NT2/D1 (cell line): ENCODE results near the gene RBMS1.

Experiments
- DNase-seq: peaks from one replicate; pipeline ENCODE4 v3.0.0-alpha.2; 2011; ENCODE audit warnings: low read depth, low spot score
- H3K27me3 ChIP-seq: 2 replicates; pipeline ENCODE4 v1.6.0; 2011; ENCODE audit warnings: mild to moderate bottlenecking; ENCODE audit not compliant: insufficient read length, insufficient read depth
- H3K36me3 ChIP-seq: 2 replicates; pipeline ENCODE4 v1.6.1; 2011; ENCODE audit warnings: mild to moderate bottlenecking, low read length, mixed read lengths; ENCODE audit not compliant: insufficient read depth, insufficient read length
- H3K4me1 ChIP-seq: 2 replicates; pipeline ENCODE4 v1.5.1; 2011; ENCODE audit not compliant: insufficient read depth, insufficient read length
- H3K4me3 ChIP-seq: 2 replicates; pipeline ENCODE4 v1.5.1; 2011; ENCODE audit warnings: low read depth; ENCODE audit not compliant: insufficient read length
- H3K9ac ChIP-seq: 2 replicates; pipeline ENCODE4 v1.6.0; 2011; ENCODE audit warnings: low read depth; ENCODE audit not compliant: insufficient read length
- H3K9me3 ChIP-seq: 2 replicates; pipeline ENCODE4 v1.5.1; 2011; ENCODE audit warnings: mild to moderate bottlenecking, low read length; ENCODE audit not compliant: insufficient read depth
- SUZ12 ChIP-seq: IDR thresholded peaks from 2 replicates; pipeline ENCODE4 v1.6.1; 2011; ENCODE audit not compliant: insufficient read length, insufficient read depth; ENCODE audit errors: extremely low read depth
- YY1 ChIP-seq: IDR thresholded peaks from 2 replicates; pipeline ENCODE4 v1.6.1; 2011; ENCODE audit not compliant: insufficient read length, insufficient read depth
- ZNF274 ChIP-seq: IDR thresholded peaks from 2 replicates; pipeline ENCODE4 v1.6.1; 2011; ENCODE audit warnings: mild to moderate bottlenecking, low read depth, low read length

Gene RBMS1

DNA sequence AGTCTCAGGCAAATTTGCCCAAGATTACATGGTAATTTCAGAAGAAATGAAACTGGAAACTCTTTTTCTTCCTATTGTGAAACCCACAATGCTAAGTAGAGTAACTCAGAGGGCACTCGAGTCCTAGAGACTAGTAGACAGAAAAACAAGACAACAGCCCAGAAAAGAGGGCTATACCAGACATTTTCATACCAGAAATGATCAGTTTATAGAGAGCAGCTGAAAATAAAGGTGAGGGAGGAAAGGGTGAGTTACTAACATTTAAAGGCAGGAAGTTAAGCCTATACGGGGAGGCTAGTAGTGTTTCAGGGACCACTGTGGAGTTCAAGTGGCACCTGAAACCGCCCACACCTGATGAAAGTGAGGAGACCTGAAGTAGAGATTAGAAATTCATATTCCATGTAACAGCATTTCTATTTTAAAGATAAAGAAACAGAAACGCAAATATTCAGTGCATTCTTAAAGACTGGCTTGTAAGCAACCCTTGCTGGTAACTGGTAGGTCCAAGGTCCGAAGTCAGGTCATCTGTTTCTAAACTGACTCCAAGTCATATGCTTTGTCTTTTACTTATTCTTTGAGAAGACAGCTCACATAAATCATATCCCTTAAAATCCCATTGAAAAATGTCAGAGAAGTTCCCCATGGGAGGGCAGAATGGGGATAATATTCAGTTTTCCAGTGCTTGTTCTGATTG is 148.4 kb downstream of the RBMS1 start:
- peaks cover 5% of the 10 kb centered on the region for H3K36me3 ChIP-seq
- no peaks in the 10 kb centered on the region for H3K9me3 ChIP-seq
- H3K27me3 ChIP-seq, result no peaks in the 10 kb centered on the region
- TF ChIP-seq ZNF274 (no peak), YY1 (no peak), SUZ12 (no peak)
- H3K4me1 ChIP-seq, result no peaks in the 10 kb centered on the region
- no peak overlapping the region for H3K9ac ChIP-seq
- no peak for DNase-seq
- H3K4me3 ChIP-seq, result no peak overlapping the region

DNA sequence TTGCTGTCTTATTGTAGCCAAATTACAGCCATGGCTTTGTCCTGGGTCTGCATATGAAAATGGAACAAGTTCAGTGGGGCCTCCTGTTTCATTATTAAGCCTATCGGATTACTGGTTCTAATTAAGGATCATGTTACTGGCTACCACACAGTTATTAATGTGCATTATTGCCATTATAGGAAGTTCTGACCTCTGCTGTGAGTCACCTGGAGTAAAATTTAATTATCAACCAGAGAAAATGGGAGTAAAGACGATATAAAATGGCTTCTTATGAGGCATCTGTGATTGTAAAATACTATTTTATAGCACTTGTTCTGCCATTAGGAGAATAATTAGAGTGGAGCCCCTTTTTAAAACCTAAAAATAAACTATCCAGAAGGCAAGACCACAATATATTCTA is 150.2 kb downstream of the RBMS1 start:
- H3K4me1 ChIP-seq, result no peaks in the 10 kb centered on the region

DNA sequence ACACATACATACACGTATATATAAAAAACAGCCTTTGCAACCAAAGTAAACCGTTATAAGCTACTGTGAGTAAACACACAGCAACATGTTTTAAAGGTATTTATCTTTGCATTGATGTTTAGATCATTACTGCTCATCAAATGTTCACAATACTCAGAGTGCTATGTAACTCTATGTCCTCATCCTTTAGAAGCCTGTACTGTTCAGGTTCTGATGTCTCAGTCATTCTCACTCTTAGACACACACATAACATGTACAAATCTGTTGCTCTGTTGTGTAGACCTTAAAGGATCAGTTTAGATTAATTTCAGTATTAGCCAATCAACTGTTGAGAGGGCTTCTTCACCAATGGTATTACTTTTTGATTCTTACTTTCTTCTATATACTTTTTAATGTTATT is 153.9 kb downstream of the RBMS1 start:
- no peak for DNase-seq

More for the DNA sequence above, 150.2 kb downstream of the RBMS1 start:
- TF ChIP-seq ZNF274 (no peak), YY1 (no peak), SUZ12 (no peak)
- no peak for DNase-seq
- H3K36me3 ChIP-seq, result no peaks in the 10 kb centered on the region
- H3K4me3 ChIP-seq, result no peak overlapping the region
- H3K9ac ChIP-seq, result no peak overlapping the region
- no peaks in the 10 kb centered on the region for H3K27me3 ChIP-seq
- H3K9me3 ChIP-seq, result no peaks in the 10 kb centered on the region

GRCh38 chr2:160338901-160339685 is 154.5 kb downstream of the RBMS1 start:
- Histone ChIP-seq H3K36me3 (no peaks in the 10 kb centered on the region), H3K4me1 (no peaks in the 10 kb centered on the region), H3K9me3 (no peaks in the 10 kb centered on the region), H3K9ac (no peak overlapping the region), H3K27me3 (no peaks in the 10 kb centered on the region), H3K4me3 (no peak overlapping the region)
- TF ChIP-seq ZNF274 (no peak), YY1 (no peak), SUZ12 (no peak)
- no peak for DNase-seq

More for the DNA sequence above, 153.9 kb downstream of the RBMS1 start:
- Histone ChIP-seq H3K9me3 (no peaks in the 10 kb centered on the region), H3K4me3 (no peak overlapping the region), H3K27me3 (no peaks in the 10 kb centered on the region), H3K36me3 (no peaks in the 10 kb centered on the region), H3K4me1 (no peaks in the 10 kb centered on the region), H3K9ac (no peak overlapping the region)
- TF ChIP-seq SUZ12, result no peak
- TF ChIP-seq YY1, result no peak
- no peak for TF ChIP-seq ZNF274

- Histone ChIP-seq H3K27me3 (no peaks in the 10 kb centered on the region), H3K4me1 (no peaks in the 10 kb centered on the region), H3K9ac (no peak overlapping the region), H3K9me3 (no peaks in the 10 kb centered on the region), H3K4me3 (no peak overlapping the region), H3K36me3 (no peaks in the 10 kb centered on the region)
- TF ChIP-seq ZNF274, result no peak
- TF ChIP-seq SUZ12, result no peak
- no peak for TF ChIP-seq YY1
- DNase-seq, result no peak
These were observed 155.9 kb downstream of the RBMS1 start for GRCh38 chr2:160337728-160338127.

- DNase-seq, result no peak
- H3K4me1 ChIP-seq, result no peaks in the 10 kb centered on the region
- no peaks in the 10 kb centered on the region for H3K36me3 ChIP-seq
- H3K4me3 ChIP-seq, result no peak overlapping the region
- no peak overlapping the region for H3K9ac ChIP-seq
- TF ChIP-seq ZNF274, result no peak
- TF ChIP-seq SUZ12, result no peak
- no peak for TF ChIP-seq YY1
- no peaks in the 10 kb centered on the region for H3K27me3 ChIP-seq
- H3K9me3 ChIP-seq, result no peaks in the 10 kb centered on the region
These were observed 157.0 kb downstream of the RBMS1 start for GRCh38 chr2:160336635-160337034.

DNA sequence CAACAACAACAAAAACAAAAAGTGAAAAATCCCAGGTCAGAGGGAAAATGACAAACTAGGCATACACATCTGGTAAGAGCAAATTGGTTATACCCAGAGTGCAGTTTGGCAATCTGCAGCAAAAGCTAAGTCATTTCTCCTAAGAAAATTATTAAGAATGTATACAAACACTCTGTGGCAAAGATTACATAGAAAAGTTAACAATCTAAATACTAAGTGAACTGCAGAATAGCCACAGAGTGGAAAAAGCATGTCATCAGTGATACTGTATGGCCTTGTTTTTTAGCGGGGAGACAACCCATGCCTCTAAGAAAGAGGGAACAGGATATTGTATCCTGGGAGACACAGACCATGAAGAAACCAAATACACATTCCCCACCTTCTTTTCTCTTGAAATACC is 157.5 kb downstream of the RBMS1 start:
- Histone ChIP-seq H3K4me1 (no peaks in the 10 kb centered on the region), H3K9ac (no peak overlapping the region), H3K4me3 (no peak overlapping the region), H3K27me3 (no peaks in the 10 kb centered on the region), H3K9me3 (no peaks in the 10 kb centered on the region), H3K36me3 (peaks cover 2% of the 10 kb centered on the region)
- no peak for TF ChIP-seq YY1
- no peak for TF ChIP-seq SUZ12
- no peak for TF ChIP-seq ZNF274
- no peak for DNase-seq
